ENCODE data around the gene STAB2. TPM values are rescaled to one million over a fixed set of nuclear protein-coding genes. Genes with fewer than 3 reads are reported as not detected.

The STAB2 gene
- total RNA-seq, 4 donors from 2014 or later, result 0.27 to 6.5 (median 1.2) TPM

GRCh38 chr12:103589517-103589916 lies 2.4 kb downstream of the STAB2 start:
- Histone ChIP-seq H3K4me1 (peaks cover 21 to 31% of the 10 kb centered on the region in 2 donors), H3K27me3 (no peaks in the 10 kb centered on the region), H3K9me3 (no peaks in the 10 kb centered on the region), H3K4me3 (replicated peaks in 1 of 3) (no peak overlapping the region), H3K36me3 (no peaks in the 10 kb centered on the region), H3K27ac (no peak overlapping the region)
- intact Hi-C loops (cut with DNase I), result no loop called here
- WGBS, 2 donors, result 47 to 84% methylated on average over 1 of the region's 1 CpG
- TF ChIP-seq CTCF (IDR thresholded peaks at IDR 0.05) (no peak), POLR2A (IDR thresholded peaks at IDR 0.05) (no peak)
- DNase-seq, result no peak

GRCh38 chr12:103590271-103590670 lies 3.2 kb downstream of the STAB2 start:
- peak; percentile 42 to 51 for DNase-seq
- TF ChIP-seq CTCF (IDR thresholded peaks at IDR 0.05), result no peak
- WGBS, 2 donors, result 18 to 33% methylated on average over 1 of the region's 1 CpG

GRCh38 chr12:103596981-103597380 lies 9.9 kb downstream of the STAB2 start:
- Histone ChIP-seq H3K27me3 (no peaks in the 10 kb centered on the region), H3K4me3 (replicated peaks in 1 of 3) (no peak overlapping the region), H3K36me3 (no peaks in the 10 kb centered on the region), H3K9me3 (no peaks in the 10 kb centered on the region), H3K4me1 (peaks cover under 1 to 2% of the 10 kb centered on the region in 2 donors), H3K27ac (no peak overlapping the region)
- intact Hi-C loops (cut with DNase I), result no loop called here
- TF ChIP-seq POLR2A (IDR thresholded peaks at IDR 0.05), result no peak
- no peak for TF ChIP-seq CTCF (IDR thresholded peaks at IDR 0.05)
- DNase-seq, result no peak
- WGBS, 2 donors, result 88 to 90% methylated on average over 4 of the region's 4 CpGs

More at GRCh38 chr12:103590271-103590670, 3.2 kb downstream of the STAB2 start:
- peaks cover 21 to 31% of the 10 kb centered on the region in 2 donors for H3K4me1 ChIP-seq
- H3K9me3 ChIP-seq, result no peaks in the 10 kb centered on the region
- no peak overlapping the region for H3K4me3 ChIP-seq (replicated peaks in 1 of 3)
- peak overlapping the region in 1 of 3 donors; percentile 18 for H3K27ac ChIP-seq
- no peaks in the 10 kb centered on the region for H3K27me3 ChIP-seq
- no peaks in the 10 kb centered on the region for H3K36me3 ChIP-seq
- intact Hi-C loops (cut with DNase I), result no loop called here

GRCh38 chr12:103599274-103599673 lies 12.2 kb downstream of the STAB2 start:
- no peak for DNase-seq
- TF ChIP-seq POLR2A (IDR thresholded peaks at IDR 0.05) (no peak), CTCF (IDR thresholded peaks at IDR 0.05) (no peak)
- intact Hi-C loops (cut with DNase I), result no loop called here
- no peaks in the 10 kb centered on the region for H3K4me1 ChIP-seq
- no peaks in the 10 kb centered on the region for H3K27me3 ChIP-seq
- H3K27ac ChIP-seq, result no peak overlapping the region
- no peaks in the 10 kb centered on the region for H3K9me3 ChIP-seq
- H3K4me3 ChIP-seq (replicated peaks in 1 of 3), result no peak overlapping the region
- H3K36me3 ChIP-seq, result no peaks in the 10 kb centered on the region

GRCh38 chr12:103600967-103601728 lies 14.1 kb downstream of the STAB2 start:
- Histone ChIP-seq H3K27ac (no peak overlapping the region), H3K9me3 (no peaks in the 10 kb centered on the region), H3K36me3 (no peaks in the 10 kb centered on the region), H3K4me3 (replicated peaks in 1 of 3) (no peak overlapping the region), H3K27me3 (no peaks in the 10 kb centered on the region), H3K4me1 (no peaks in the 10 kb centered on the region)
- DNase-seq, result no peak
- TF ChIP-seq POLR2A (IDR thresholded peaks at IDR 0.05) (no peak), CTCF (IDR thresholded peaks at IDR 0.05) (no peak)
- intact Hi-C loops (cut with DNase I), result no loop called here
- WGBS, 2 donors, result 76 to 79% methylated on average over 10 of the region's 10 CpGs

Data from thyroid gland (tissue), 4 donors.